Measurements from ENCODE around the gene COMTD1.

- TF ChIP-seq POLR2A (IDR thresholded peaks at IDR 0.05) = no peak
- no peak for TF ChIP-seq CTCF (IDR thresholded peaks at IDR 0.05 in 8 of 11, conservative IDR thresholded peaks at IDR 0.05 in 3 of 11)
- no peak for TF ChIP-seq POLR2AphosphoS5 (IDR thresholded peaks at IDR 0.05)
Observed at GRCh38 chr10:75250934-75251333, 15.2 kb upstream of the COMTD1 start.

Measured in spleen (tissue), 7 donors.